Keratinocyte (primary cell): ENCODE measurements around the gene MAPRE2. TPM values are rescaled to one million over a fixed set of nuclear protein-coding genes. Genes with fewer than 3 reads are reported as not detected.
"Not testable (repeated sequence)": the region's sequence is repeated elsewhere in the genome, so short reads cannot be mapped to it uniquely, and the experiment has no call there.

ENCODE experiments used
- DNase-seq: peaks from one replicate; pipeline ENCODE4 v3.0.0-alpha.2; 2011; ENCODE audit warnings: low read depth, missing footprints, low spot score
- FAIRE-seq: peaks from 2 replicates; lab custom pipeline; 2011; peaks lifted over from hg19 to GRCh38; lab: Jason Lieb, UNC
- H2AFZ ChIP-seq: 2 replicates; pipeline ENCODE4 v1.6.0; 2012; ENCODE audit warnings: low read length, control low read depth, inconsistent platforms; ENCODE audit not compliant: control insufficient read depth
- H3K27ac ChIP-seq: 2 replicates; pipeline ENCODE4 v1.5.1; 2011; ENCODE audit warnings: low read length; ENCODE audit not compliant: control insufficient read depth, insufficient read depth
- H3K27me3 ChIP-seq: 3 replicates; pipeline ENCODE4 v1.6.0; 2011; ENCODE audit warnings: low read length; ENCODE audit not compliant: control insufficient read depth, insufficient read depth; ENCODE audit errors: extremely low read depth
- H3K36me3 ChIP-seq, 2 experiments: 2 replicates in 1 of 2; 3 replicates in 1 of 2; pipeline ENCODE4 v1.5.1; 2011; ENCODE audit warnings: low read length in 2 of 2, mild to moderate bottlenecking in 1 of 2; ENCODE audit not compliant: control insufficient read depth in 2 of 2, insufficient read depth in 2 of 2; ENCODE audit errors: extremely low read depth in 1 of 2
- H3K4me1 ChIP-seq: 3 replicates; pipeline ENCODE4 v1.5.1; 2011; ENCODE audit warnings: low read length; ENCODE audit not compliant: control insufficient read depth, insufficient read depth; ENCODE audit errors: extremely low read depth
- H3K4me2 ChIP-seq: 3 replicates; pipeline ENCODE4 v1.6.0; 2011; ENCODE audit warnings: low read depth, low read length; ENCODE audit not compliant: control insufficient read depth, insufficient read depth; ENCODE audit errors: extremely low read depth
- H3K4me3 ChIP-seq, 3 experiments: fragments of 200-600 bp in 1 of 3; sonication (generic) in 1 of 3; 2 replicates in 2 of 3; 3 replicates in 1 of 3; pipeline ENCODE4 v1.5.1; 2011 to 2016; ENCODE audit warnings: low read length in 3 of 3, mild to moderate bottlenecking in 3 of 3, control low read depth in 2 of 3, inconsistent platforms in 1 of 3, low read depth in 1 of 3, mixed read lengths in 1 of 3, mixed run types in 1 of 3, moderate library complexity in 1 of 3; ENCODE audit not compliant: control insufficient read depth in 2 of 3, insufficient read depth in 2 of 3; ENCODE audit errors: extremely low read depth in 1 of 3
- H3K79me2 ChIP-seq: 2 replicates; pipeline ENCODE4 v1.6.0; 2012; ENCODE audit warnings: low read length; ENCODE audit not compliant: control insufficient read depth, insufficient read depth
- H3K9ac ChIP-seq: 3 replicates; pipeline ENCODE4 v1.6.0; 2011; ENCODE audit warnings: low read length; ENCODE audit not compliant: control insufficient read depth, insufficient read depth; ENCODE audit errors: extremely low read depth
- H3K9me1 ChIP-seq: 3 replicates; pipeline ENCODE4 v1.6.0; 2011; ENCODE audit warnings: low read length; ENCODE audit not compliant: control insufficient read depth, insufficient read depth; ENCODE audit errors: extremely low read depth
- H3K9me3 ChIP-seq: 2 replicates; pipeline ENCODE4 v1.5.1; 2012; ENCODE audit warnings: low read depth, low read length; ENCODE audit not compliant: control insufficient read depth
- H4K20me1 ChIP-seq: 3 replicates; pipeline ENCODE4 v1.6.0; 2011; ENCODE audit warnings: low read length; ENCODE audit not compliant: control insufficient read depth, insufficient read depth; ENCODE audit errors: extremely low read depth
- CTCF ChIP-seq, 3 experiments: IDR thresholded peaks in 1 of 3; conservative IDR thresholded peaks in 1 of 3; optimal IDR thresholded peaks in 1 of 3; 2 replicates in 2 of 3; 3 replicates in 1 of 3; pipeline versions ENCODE3 to v1.5.1; 2011; ENCODE audit warnings: low read length in 3 of 3, mild to moderate bottlenecking in 3 of 3, moderate library complexity in 2 of 3, control low read depth in 1 of 3, inconsistent platforms in 1 of 3; ENCODE audit not compliant: insufficient read depth in 2 of 3; ENCODE audit errors: extremely low read depth in 1 of 3
- EZH2 ChIP-seq: IDR thresholded peaks from one replicate; pipeline ENCODE4 v1.6.1; 2012; ENCODE audit warnings: inconsistent platforms, mild to moderate bottlenecking, low read length, moderate library complexity
- dilution Hi-C: fragments of 300-500 bp; cut with MboI; formaldehyde crosslinking; loops from one replicate; pipeline ENCODE4 v1.7.0; 2020; ENCODE audit warnings: low sequenced_read_pairs; ENCODE audit not compliant: extremely low pct_ligation_motif_present
- polyA plus RNA-seq, 5 experiments: library from polyadenylated mRNA; depleted of rRNA in 3 of 5; stranded (reverse) in 3 of 5; stranded (forward) in 1 of 5; unstranded in 1 of 5; fragments of >200 nt; gene quantifications; 1 replicate in 1 of 5; 2 replicates in 3 of 5; 3 replicates in 1 of 5; pipeline versions ENCODE4 v1.2.1 to v1.2.3, GENCODE V29; 2011 to 2012; ENCODE audit warnings: missing spikeins in 2 of 5, low read depth in 1 of 5, low replicate concordance in 1 of 5

The MAPRE2 gene
- polyA plus RNA-seq, 1 donor (not counting 4 experiments of a cell fraction or from before 2014, with no cell fraction given) = 14.2 TPM

GRCh38 chr18:35167332-35167731 lies 126.1 kb downstream of the MAPRE2 start:
- Histone ChIP-seq H3K9me1 (no peaks in the 10 kb centered on the region), H3K27me3 (no peaks in the 10 kb centered on the region)
- dilution Hi-C loops = no loop called here

GRCh38 chr18:35167857-35168256 lies 126.6 kb downstream of the MAPRE2 start:
- FAIRE-seq = no peak
- dilution Hi-C loops = no loop called here
- H3K4me1 ChIP-seq = no peaks in the 10 kb centered on the region

More at GRCh38 chr18:35167332-35167731, 126.1 kb downstream of the MAPRE2 start:
- Histone ChIP-seq H3K4me1 (no peaks in the 10 kb centered on the region), H3K9ac (no peak overlapping the region), H3K79me2 (no peaks in the 10 kb centered on the region), H3K27ac (no peak overlapping the region), H3K9me3 (no peaks in the 10 kb centered on the region), H3K36me3 (no peaks in the 10 kb centered on the region), H3K4me3 (no peak overlapping the region), H3K4me2 (no peak overlapping the region), H2AFZ (no peak overlapping the region), H4K20me1 (no peaks in the 10 kb centered on the region)
- DNase-seq = no peak
- no peak for TF ChIP-seq CTCF (optimal IDR thresholded peaks at IDR 0.05 in 1 of 3, IDR thresholded peaks at IDR 0.05 in 1 of 3, conservative IDR thresholded peaks at IDR 0.05 in 1 of 3; ENCODE audit: extremely low read depth in 1 of 3, insufficient read depth in 2 of 3, low read length in 3 of 3)
- TF ChIP-seq EZH2 = no peak
- no peak for FAIRE-seq

GRCh38 chr18:35170323-35170722 lies 129.1 kb downstream of the MAPRE2 start:
- DNase-seq, H3K4me1 ChIP-seq, H4K20me1 ChIP-seq, H3K36me3 ChIP-seq, H3K9me1 ChIP-seq, FAIRE-seq, H3K9ac ChIP-seq, H3K4me2 ChIP-seq, dilution Hi-C loops, H3K79me2 ChIP-seq, H3K27me3 ChIP-seq, H2AFZ ChIP-seq, H3K9me3 ChIP-seq, H3K4me3 ChIP-seq, H3K27ac ChIP-seq: not testable (repeated sequence)

More at GRCh38 chr18:35167857-35168256, 126.6 kb downstream of the MAPRE2 start:
- no peaks in the 10 kb centered on the region for H3K27me3 ChIP-seq
- no peak for DNase-seq
- no peak overlapping the region for H3K4me2 ChIP-seq
- H3K27ac ChIP-seq = no peak overlapping the region
- TF ChIP-seq EZH2 = no peak
- no peak for TF ChIP-seq CTCF (optimal IDR thresholded peaks at IDR 0.05 in 1 of 3, IDR thresholded peaks at IDR 0.05 in 1 of 3, conservative IDR thresholded peaks at IDR 0.05 in 1 of 3; ENCODE audit: extremely low read depth in 1 of 3, insufficient read depth in 2 of 3, low read length in 3 of 3)
- H2AFZ ChIP-seq = no peak overlapping the region
- no peaks in the 10 kb centered on the region for H3K36me3 ChIP-seq
- no peaks in the 10 kb centered on the region for H3K79me2 ChIP-seq
- no peak overlapping the region for H3K9ac ChIP-seq
- H3K9me1 ChIP-seq = no peaks in the 10 kb centered on the region
- no peaks in the 10 kb centered on the region for H3K9me3 ChIP-seq
- H3K4me3 ChIP-seq = no peak overlapping the region
- no peaks in the 10 kb centered on the region for H4K20me1 ChIP-seq
